Measurements from ENCODE around the gene CFTR.

GRCh38 chr7:117555260-117555659 lies 75.4 kb downstream of the CFTR start:
- TF ChIP-seq CTCF (IDR thresholded peaks at IDR 0.05; ENCODE audit: low read depth, low read length) (no peak), EZH2phosphoT487 (IDR thresholded peaks at IDR 0.05; ENCODE audit: low read depth) (no peak)

Data from OCI-LY3 (cell line).